Measurements from ENCODE around the gene NKX2-3.
A peak's percentile ranks its signal among the peaks of the same experiment; 100 is the strongest.

Gene NKX2-3

GRCh38 chr10:99537989-99538917, 5.5 kb downstream of the NKX2-3 start:
- no peak for DNase-seq (ENCODE audit: low read depth in 4 of 4, low spot score in 1 of 4)

DNA sequence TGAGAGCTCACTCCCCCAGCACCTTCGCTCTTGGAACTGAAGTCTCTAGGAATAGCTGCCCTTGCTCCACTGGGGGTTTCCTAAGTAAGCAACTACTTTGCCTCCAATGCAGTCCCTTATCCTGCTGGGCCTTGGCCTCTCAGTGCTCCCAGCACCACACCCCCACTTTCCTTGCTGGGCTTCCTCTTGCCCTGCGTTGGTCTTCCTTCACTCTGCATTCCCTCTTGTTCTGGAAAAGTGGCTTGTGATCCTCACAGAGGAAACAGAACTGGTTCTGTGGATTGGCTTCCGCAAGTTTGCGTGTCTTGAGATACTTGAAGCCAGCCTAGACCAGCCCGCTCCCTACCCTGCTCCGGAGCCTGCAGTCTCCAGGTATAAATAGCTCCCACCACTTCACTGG, 6.4 kb downstream of the NKX2-3 start:
- DNase-seq (ENCODE audit: low read depth in 4 of 4, low spot score in 1 of 4) = no peak

GRCh38 chr10:99539820-99540219, 7.1 kb downstream of the NKX2-3 start:
- DNase-seq (ENCODE audit: low read depth in 4 of 4, low spot score in 1 of 4) = no peak

GRCh38 chr10:99540306-99540656, 7.5 kb downstream of the NKX2-3 start:
- no peak for DNase-seq (ENCODE audit: low read depth in 4 of 4, low spot score in 1 of 4)

DNA sequence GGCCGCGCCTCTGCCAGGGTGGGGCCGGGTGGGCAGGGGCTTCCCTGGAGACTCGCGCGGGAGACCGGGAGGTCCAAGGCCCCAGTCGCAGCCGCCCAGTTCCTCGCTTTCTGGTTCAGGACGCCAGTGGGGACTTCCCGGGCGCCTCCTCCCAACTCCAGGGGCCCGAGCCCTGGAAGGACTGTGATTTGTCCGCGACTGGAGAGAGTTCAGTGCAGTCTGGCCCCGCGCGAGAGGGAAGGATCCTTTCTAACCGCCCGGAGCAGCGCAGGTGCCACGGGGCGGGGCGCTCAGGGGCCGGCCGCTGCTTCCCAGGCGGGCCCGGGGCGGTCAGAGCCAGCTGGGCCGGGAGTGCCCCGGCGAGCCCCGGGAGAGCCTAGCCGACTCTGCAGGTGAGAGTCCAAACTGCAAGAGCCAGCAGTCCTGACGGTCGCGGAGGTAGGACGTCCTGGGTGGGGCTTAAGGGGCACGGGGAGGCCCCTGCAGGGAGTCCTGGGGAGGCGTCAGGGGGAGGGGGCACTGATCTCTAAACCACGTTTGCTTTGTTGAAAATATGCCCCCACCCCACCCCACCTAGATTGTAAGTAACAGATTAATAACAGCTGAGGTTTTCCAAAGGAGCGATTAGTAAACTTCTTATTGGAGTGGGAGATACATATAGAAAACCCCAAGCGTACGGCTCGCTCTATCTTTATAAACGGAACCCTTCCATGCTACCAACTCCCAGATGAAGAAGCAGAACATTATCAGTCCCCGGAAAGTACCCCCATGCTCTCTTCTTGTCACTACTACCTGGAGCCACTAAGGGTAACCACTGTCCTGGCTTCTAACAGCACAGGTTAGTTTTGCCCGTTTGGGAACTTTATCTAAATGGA, 8.2 kb downstream of the NKX2-3 start:
- no peak for DNase-seq (ENCODE audit: low read depth in 4 of 4, low spot score in 1 of 4)

DNA sequence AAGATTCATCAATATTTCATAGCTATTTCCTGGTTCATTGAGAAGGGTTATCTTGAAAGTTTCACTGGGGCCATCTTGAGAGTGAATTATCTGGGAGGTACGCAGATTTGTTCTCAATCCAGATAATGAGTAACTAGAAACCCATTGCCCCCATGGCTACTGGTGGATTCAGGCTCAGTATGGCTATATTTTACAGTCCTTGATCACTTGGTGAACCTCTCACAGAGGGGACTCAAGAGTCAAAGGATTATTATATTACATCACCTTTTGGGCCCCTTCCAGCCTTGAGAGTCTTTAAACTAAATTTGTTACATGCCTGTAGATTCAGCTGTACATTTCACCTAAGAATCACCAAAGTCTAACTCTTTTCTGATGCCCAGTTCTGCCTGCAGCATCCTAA, 11.6 kb downstream of the NKX2-3 start:
- no peak for DNase-seq (ENCODE audit: low read depth in 4 of 4, low spot score in 1 of 4)

GRCh38 chr10:99548041-99548530, 15.3 kb downstream of the NKX2-3 start:
- no peak for DNase-seq (ENCODE audit: low read depth in 4 of 4, low spot score in 1 of 4)

DNA sequence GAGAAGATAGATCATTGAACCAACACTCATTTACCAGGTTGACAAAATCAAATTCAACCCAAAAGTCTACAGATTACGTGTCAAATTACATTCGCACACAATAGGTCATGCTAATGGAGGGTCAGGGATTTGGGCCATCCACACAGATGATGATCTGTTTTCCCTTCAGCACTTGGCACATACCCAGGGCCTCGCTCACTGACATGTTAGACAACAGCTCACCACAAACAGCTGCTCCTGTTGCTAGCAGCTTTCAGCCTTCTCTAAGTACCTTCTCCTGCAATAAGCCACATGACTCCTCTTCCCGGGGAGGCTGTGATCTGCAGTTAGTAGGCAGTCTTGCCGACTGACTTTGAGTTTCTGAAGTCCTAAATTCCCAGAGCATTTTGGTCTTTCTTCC, 18.4 kb downstream of the NKX2-3 start:
- DNase-seq (ENCODE audit: low read depth in 4 of 4, low spot score in 1 of 4) = no peak

GRCh38 chr10:99551616-99552015, 18.9 kb downstream of the NKX2-3 start:
- DNase-seq (ENCODE audit: low read depth in 4 of 4, low spot score in 1 of 4) = no peak

GRCh38 chr10:99555371-99555770, 22.6 kb downstream of the NKX2-3 start:
- no peak for DNase-seq (ENCODE audit: low read depth in 4 of 4, low spot score in 1 of 4)

- DNase-seq (ENCODE audit: low read depth in 4 of 4, low spot score in 1 of 4) = no peak
These were observed 23.2 kb downstream of the NKX2-3 start for GRCh38 chr10:99555825-99556523.

DNA sequence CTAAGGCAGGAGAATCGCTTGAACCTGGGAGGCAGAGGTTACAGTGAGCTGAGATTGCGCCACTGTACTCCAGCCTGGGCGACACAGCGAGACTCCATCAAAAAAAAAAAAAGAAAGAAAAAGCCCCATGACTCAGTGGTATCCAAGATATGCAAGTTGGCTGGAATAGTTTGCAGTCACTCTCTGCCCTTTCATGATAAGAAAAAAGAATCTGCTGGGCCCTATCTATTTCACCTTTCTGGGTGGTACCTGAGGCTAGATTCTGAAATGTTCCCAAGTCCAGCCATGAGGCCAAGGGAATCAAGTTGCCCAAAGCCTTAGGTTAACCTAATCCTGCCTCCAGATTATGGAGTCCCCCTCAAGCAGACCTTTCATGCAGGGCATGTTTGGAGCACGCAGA, 24.3 kb downstream of the NKX2-3 start:
- no peak for DNase-seq (ENCODE audit: low read depth in 4 of 4, low spot score in 1 of 4)

DNA sequence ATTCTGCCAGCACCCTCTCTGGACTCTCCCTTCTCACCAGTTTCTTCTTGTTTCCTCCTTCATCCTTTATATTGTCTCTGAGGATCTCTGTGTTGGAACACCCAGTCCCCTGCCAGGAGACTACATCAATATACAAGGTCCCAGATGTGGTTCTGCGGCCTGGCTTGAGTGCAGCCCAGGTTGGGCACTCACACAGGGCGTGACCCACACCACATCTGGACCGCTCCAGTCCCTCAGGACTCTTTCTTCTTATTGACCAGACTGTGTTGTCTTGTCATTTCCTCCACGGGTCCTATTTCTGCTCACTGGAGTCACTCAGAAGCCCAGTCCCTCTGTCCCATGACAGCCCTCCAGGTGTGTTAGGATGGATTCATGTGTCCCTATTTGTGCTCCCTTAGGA, 26.0 kb downstream of the NKX2-3 start:
- no peak for DNase-seq (ENCODE audit: low read depth in 4 of 4, low spot score in 1 of 4)

- DNase-seq (ENCODE audit: low read depth in 4 of 4, low spot score in 1 of 4) = peak in 3 of 4 experiments; percentile 21 to 35 (median 22)
These were observed 27.8 kb downstream of the NKX2-3 start for GRCh38 chr10:99560277-99561126.

DNA sequence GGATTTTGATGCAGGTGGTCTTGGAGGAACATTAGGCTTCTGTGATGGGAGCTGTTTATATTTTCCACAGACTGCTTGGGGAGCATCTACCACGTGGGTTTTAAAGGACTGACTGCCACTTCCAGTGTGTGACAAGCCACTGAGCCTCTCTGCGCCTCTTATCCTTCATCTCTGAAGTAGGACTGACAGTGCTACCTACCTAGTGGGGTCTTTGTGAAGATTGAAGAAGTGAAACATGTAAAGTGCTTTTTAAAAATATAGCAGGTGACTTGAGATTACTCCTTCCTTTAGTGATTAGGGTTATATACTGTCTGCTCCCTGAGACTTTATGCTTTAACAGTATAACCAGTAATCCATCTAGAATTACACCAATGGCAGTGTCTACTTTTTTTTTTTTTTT, 29.9 kb downstream of the NKX2-3 start:
- DNase-seq (ENCODE audit: low read depth in 4 of 4, low spot score in 1 of 4) = no peak

DNA sequence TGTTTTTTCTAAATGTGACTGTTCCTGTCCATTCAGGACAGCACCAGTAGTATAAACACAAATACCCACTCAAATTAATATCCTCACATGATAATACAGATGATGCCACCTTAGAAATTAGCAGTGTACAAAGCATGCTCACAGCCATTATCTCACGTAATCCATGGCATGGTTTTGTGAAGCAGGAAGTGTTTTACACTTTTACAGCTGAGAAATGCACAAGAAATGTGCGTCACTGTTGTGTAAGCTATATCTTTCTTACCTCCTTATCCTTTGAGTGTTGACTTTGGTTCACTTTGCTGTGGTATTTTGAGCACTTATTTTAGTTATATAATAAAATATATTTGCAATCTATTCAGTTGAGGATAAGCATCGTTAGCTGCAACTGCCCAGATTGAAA, 31.6 kb downstream of the NKX2-3 start:
- no peak for DNase-seq (ENCODE audit: low read depth in 4 of 4, low spot score in 1 of 4)

- no peak for DNase-seq (ENCODE audit: low read depth in 4 of 4, low spot score in 1 of 4)
These were observed 32.4 kb downstream of the NKX2-3 start for GRCh38 chr10:99565166-99565565.

DNA sequence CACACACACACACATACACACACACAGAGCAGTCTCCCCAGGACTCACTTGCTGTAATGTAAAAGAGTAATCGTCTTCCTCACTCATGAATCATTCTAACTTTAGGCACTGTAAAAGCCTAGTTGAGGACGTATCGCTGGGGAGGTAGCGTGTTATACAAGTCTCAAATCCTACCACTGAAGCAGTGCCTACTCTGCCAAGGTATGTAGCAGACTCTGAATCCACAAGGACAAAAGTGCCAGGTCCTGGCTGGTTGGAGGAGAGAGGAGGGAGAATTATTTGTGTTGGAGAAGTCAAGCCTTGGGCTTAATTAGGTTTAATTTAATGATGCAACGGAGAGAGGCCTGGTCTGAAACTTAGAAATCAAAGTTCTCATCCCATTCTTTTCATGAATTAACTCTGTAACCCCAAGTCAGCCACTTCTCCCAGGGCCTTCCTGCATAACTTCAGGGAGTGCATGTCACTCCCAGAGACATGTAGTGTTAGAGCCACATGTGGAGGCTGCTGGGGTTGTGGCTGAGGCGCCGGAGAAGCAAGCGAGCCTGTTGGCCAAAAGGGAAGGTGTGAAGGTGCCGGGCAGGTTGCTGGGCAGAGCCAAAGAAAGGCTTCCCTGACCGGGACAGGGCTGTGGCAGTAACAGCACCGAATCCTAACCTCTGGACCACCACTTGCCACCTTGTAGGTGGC, 36.7 kb downstream of the NKX2-3 start:
- no peak for DNase-seq (ENCODE audit: low read depth in 4 of 4, low spot score in 1 of 4)

- DNase-seq (ENCODE audit: low read depth in 4 of 4, low spot score in 1 of 4) = no peak
These were observed 37.2 kb downstream of the NKX2-3 start for GRCh38 chr10:99569961-99570360.

GRCh38 chr10:99571816-99572215, 39.1 kb downstream of the NKX2-3 start:
- DNase-seq (ENCODE audit: low read depth in 4 of 4, low spot score in 1 of 4) = no peak
